HG02798 (cell line): ENCODE data around the gene TARS3.
"Not testable (repeated sequence)": the region's sequence is repeated elsewhere in the genome, so short reads cannot be mapped to it uniquely, and the experiment has no call there.

ENCODE experiments used
- ATAC-seq: cut with Tn5 transposase; IDR thresholded peaks from one replicate; pipeline ENCODE4 v1.9.1; 2021; ENCODE audit warnings: mild to moderate bottlenecking; ENCODE audit not compliant: unreplicated experiment, poor library complexity

The TARS3 gene

GRCh38 chr15:101723874-101724674 is at the start of gene TARS3:
TARS3 (minus strand) TSS chr15:101724473; CDS start chr15:101724387, 86 bp downstream.
- peak; percentile 87 for ATAC-seq

- no peak for ATAC-seq
Observed at GRCh38 chr15:101773496-101774100, 49.3 kb upstream of the TARS3 start.

GRCh38 chr15:101772921-101773320 is 48.6 kb upstream of the TARS3 start:
- no peak for ATAC-seq

GRCh38 chr15:101767083-101767640 is 42.9 kb upstream of the TARS3 start:
- not testable (repeated sequence) for ATAC-seq

GRCh38 chr15:101765772-101766456 is 41.6 kb upstream of the TARS3 start:
- ATAC-seq, result no peak

- ATAC-seq, result not testable (repeated sequence)
Observed at GRCh38 chr15:101765340-101765671, 41.0 kb upstream of the TARS3 start.

- not testable (repeated sequence) for ATAC-seq
Observed at GRCh38 chr15:101764669-101765339, 40.5 kb upstream of the TARS3 start.

- ATAC-seq, result peak; percentile 28
Observed at GRCh38 chr15:101746716-101747082, 22.4 kb upstream of the TARS3 start.

- ATAC-seq, result not testable (repeated sequence)
Observed at GRCh38 chr15:101734837-101735236, 10.6 kb upstream of the TARS3 start.

- no peak for ATAC-seq
Observed at GRCh38 chr15:101733545-101733944, 9.3 kb upstream of the TARS3 start.

GRCh38 chr15:101732772-101733171 is 8.5 kb upstream of the TARS3 start:
- no peak for ATAC-seq

- no peak for ATAC-seq
Observed at GRCh38 chr15:101731746-101732145, 7.5 kb upstream of the TARS3 start.

GRCh38 chr15:101727186-101727585 is 2.9 kb upstream of the TARS3 start:
- ATAC-seq, result no peak

GRCh38 chr15:101725073-101725472 is 800 bp upstream of the TARS3 start:
- no peak for ATAC-seq

GRCh38 chr15:101724675-101725005 is 367 bp upstream of the TARS3 start:
- no peak for ATAC-seq

- ATAC-seq, result peak; percentile 39
Observed at GRCh38 chr15:101723171-101723873, 951 bp downstream of the TARS3 start.

GRCh38 chr15:101718896-101719295 is 5.4 kb downstream of the TARS3 start:
- ATAC-seq, result no peak

- ATAC-seq, result no peak
Observed at GRCh38 chr15:101712078-101712477, 12.2 kb downstream of the TARS3 start.

- ATAC-seq, result no peak
Observed at GRCh38 chr15:101710806-101711205, 13.5 kb downstream of the TARS3 start.

GRCh38 chr15:101709466-101709865 is 14.8 kb downstream of the TARS3 start:
- ATAC-seq, result no peak
